GM19467 (cell line): ENCODE results near the gene LTBP3.
"Not testable (repeated sequence)": the region's sequence is repeated elsewhere in the genome, so short reads cannot be mapped to it uniquely, and the experiment has no call there.

Experiments used
- ATAC-seq: cut with Tn5 transposase; IDR thresholded peaks from one replicate; pipeline ENCODE4 v1.9.1; 2021; ENCODE audit warnings: mild to moderate bottlenecking, moderate library complexity; ENCODE audit not compliant: unreplicated experiment

Gene LTBP3

GRCh38 chr11:65518941-65519549, 39.1 kb downstream of the LTBP3 start:
- ATAC-seq: not testable (repeated sequence)

GRCh38 chr11:65516135-65516968, 41.8 kb downstream of the LTBP3 start:
- no peak for ATAC-seq

DNA sequence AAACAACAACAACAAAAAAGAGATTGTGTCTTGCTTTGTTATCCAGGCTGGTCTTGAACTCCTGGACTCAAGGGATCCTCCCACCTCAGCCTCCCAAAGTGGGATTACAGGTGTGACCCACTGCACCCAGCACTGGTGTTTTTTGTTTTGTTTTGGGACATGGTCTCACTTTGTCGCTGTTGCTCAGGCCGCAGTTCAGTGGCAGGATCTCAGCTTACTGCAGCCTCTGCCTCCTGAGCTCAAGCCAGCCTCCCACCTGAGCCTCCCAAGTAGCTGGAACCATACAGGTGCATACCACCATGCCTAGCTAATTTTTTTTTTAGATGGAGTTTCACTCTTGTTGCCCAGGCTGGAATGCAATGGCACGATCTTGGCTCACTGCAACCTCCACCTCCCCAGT, 45.8 kb downstream of the LTBP3 start:
- ATAC-seq: not testable (repeated sequence)

DNA sequence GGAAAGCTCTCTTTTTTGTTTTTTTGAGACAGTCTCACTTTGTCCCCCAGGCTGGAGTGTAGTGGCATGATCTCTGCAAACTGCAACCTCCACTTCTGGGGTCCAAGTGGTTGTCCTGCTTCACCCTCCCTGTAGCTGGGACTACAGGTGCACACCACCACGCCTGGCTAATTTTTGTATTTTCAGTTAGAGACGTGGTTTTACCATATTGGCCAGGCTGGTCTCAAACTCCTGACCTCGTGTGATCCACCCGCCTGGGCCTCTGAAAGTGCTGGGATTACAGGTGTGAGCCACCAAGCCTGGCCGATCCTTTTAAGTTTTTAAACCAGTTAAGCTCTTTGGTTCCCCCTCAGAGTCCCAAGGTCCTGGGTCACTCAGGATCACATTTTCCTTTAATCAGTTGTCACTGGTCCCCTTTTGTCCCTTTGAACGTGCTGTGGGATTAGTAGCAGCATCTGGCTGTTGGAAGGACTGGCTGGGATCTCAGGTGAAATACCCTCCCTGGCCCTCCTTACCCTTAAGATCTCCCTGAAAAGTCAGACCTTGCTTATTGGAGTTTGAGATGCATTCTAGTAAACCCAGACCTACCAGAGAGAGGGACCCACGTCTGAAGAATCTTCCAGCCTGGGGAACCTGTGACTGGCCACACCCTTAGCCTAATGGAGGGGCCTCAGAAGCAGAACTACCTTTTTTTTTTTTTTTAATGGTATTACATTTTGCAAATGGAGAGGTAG, 51.2 kb downstream of the LTBP3 start:
- ATAC-seq: peak; percentile 32

GRCh38 chr11:65506290-65506771, 51.8 kb downstream of the LTBP3 start:
- peak; percentile 2 for ATAC-seq

DNA sequence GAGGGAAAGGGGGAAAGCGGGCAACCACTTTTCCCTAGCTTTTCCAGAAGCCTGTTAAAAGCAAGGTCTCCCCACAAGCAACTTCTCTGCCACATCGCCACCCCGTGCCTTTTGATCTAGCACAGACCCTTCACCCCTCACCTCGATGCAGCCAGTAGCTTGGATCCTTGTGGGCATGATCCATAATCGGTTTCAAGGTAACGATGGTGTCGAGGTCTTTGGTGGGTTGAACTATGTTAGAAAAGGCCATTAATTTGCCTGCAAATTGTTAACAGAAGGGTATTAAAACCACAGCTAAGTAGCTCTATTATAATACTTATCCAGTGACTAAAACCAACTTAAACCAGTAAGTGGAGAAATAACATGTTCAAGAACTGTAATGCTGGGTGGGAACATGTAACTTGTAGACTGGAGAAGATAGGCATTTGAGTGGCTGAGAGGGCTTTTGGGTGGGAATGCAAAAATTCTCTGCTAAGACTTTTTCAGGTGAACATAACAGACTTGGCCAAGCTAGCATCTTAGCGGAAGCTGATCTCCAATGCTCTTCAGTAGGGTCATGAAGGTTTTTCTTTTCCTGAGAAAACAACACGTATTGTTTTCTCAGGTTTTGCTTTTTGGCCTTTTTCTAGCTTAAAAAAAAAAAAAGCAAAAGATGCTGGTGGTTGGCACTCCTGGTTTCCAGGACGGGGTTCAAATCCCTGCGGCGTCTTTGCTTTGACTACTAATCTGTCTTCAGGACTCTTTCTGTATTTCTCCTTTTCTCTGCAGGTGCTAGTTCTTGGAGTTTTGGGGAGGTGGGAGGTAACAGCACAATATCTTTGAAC, 52.5 kb downstream of the LTBP3 start:
- ATAC-seq: no peak

DNA sequence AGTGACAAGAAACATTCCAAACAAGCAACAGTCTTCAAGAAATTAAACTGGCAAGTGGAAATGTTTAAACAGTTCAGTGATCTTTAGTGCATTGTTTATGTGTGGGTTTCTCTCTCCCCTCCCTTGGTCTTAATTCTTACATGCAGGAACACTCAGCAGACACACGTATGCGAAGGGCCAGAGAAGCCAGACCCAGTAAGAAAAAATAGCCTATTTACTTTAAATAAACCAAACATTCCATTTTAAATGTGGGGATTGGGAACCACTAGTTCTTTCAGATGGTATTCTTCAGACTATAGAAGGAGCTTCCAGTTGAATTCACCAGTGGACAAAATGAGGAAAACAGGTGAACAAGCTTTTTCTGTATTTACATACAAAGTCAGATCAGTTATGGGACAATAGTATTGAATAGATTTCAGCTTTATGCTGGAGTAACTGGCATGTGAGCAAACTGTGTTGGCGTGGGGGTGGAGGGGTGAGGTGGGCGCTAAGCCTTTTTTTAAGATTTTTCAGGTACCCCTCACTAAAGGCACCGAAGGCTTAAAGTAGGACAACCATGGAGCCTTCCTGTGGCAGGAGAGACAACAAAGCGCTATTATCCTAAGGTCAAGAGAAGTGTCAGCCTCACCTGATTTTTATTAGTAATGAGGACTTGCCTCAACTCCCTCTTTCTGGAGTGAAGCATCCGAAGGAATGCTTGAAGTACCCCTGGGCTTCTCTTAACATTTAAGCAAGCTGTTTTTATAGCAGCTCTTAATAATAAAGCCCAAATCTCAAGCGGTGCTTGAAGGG, 53.3 kb downstream of the LTBP3 start:
- no peak for ATAC-seq

GRCh38 chr11:65503949-65504673, 54.0 kb downstream of the LTBP3 start:
- no peak for ATAC-seq

- no peak for ATAC-seq
Measured at GRCh38 chr11:65503368-65503948, 54.7 kb downstream of the LTBP3 start.

DNA sequence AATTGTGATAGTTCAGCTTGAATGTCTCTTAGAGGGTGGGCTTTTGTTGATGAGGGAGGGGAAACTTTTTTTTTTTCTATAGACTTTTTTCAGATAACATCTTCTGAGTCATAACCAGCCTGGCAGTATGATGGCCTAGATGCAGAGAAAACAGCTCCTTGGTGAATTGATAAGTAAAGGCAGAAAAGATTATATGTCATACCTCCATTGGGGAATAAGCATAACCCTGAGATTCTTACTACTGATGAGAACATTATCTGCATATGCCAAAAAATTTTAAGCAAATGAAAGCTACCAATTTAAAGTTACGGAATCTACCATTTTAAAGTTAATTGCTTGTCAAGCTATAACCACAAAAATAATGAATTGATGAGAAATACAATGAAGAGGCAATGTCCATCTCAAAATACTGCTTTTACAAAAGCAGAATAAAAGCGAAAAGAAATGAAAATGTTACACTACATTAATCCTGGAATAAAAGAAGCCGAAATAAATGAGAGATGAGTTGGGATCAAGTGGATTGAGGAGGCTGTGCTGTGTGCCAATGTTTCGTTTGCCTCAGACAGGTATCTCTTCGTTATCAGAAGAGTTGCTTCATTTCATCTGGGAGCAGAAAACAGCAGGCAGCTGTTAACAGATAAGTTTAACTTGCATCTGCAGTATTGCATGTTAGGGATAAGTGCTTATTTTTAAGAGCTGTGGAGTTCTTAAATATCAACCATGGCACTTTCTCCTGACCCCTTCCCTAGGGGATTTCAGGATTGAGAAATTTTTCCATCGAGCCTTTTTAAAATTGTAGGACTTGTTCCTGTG, 55.4 kb downstream of the LTBP3 start:
- no peak for ATAC-seq

- no peak for ATAC-seq
Measured at GRCh38 chr11:65502274-65502554, 55.9 kb downstream of the LTBP3 start.

DNA sequence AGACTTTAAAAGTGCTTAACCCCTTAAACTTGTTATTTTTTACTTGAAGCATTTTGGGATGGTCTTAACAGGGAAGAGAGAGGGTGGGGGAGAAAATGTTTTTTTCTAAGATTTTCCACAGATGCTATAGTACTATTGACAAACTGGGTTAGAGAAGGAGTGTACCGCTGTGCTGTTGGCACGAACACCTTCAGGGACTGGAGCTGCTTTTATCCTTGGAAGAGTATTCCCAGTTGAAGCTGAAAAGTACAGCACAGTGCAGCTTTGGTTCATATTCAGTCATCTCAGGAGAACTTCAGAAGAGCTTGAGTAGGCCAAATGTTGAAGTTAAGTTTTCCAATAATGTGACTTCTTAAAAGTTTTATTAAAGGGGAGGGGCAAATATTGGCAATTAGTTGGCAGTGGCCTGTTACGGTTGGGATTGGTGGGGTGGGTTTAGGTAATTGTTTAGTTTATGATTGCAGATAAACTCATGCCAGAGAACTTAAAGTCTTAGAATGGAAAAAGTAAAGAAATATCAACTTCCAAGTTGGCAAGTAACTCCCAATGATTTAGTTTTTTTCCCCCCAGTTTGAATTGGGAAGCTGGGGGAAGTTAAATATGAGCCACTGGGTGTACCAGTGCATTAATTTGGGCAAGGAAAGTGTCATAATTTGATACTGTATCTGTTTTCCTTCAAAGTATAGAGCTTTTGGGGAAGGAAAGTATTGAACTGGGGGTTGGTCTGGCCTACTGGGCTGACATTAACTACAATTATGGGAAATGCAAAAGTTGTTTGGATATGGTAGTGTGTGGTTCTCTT, 56.5 kb downstream of the LTBP3 start:
- no peak for ATAC-seq

DNA sequence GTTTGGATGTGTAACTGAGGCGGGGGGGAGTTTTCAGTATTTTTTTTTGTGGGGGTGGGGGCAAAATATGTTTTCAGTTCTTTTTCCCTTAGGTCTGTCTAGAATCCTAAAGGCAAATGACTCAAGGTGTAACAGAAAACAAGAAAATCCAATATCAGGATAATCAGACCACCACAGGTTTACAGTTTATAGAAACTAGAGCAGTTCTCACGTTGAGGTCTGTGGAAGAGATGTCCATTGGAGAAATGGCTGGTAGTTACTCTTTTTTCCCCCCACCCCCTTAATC, 57.0 kb downstream of the LTBP3 start:
- ATAC-seq: no peak

GRCh38 chr11:65500387-65501185, 57.6 kb downstream of the LTBP3 start:
- ATAC-seq: no peak

- no peak for ATAC-seq
Measured at GRCh38 chr11:65499713-65500386, 58.3 kb downstream of the LTBP3 start.

GRCh38 chr11:65498977-65499712, 59.0 kb downstream of the LTBP3 start, which contains the start of gene MALAT1:
MALAT1 (plus strand) TSS chr11:65499045.
- ATAC-seq: peak; percentile 25
